Purkinje cell (primary cell): ENCODE data around the gene C1GALT1C1L. TPM values are rescaled to one million over a fixed set of nuclear protein-coding genes. Genes with fewer than 3 reads are reported as not detected.

Experiments used
- polyA plus RNA-seq: library from polyadenylated mRNA; unstranded; fragments of >200 nt; fragmentation: Nextera tagmentation; gene quantifications from 2 replicates; pipeline ENCODE4 v1.2.1, GENCODE V29; 2014

C1GALT1C1L gene
- 1.7 and 2.1 TPM in 2 replicates for polyA plus RNA-seq

GRCh38 chr2:43676322-43677050, at the start of gene C1GALT1C1L:
Gene C1GALT1C1L, minus strand, starts transcription at chr2:43676429. Its CDS starts 107 bp downstream, at chr2:43676322.

GRCh38 chr2:43637030-43637803, 39.0 kb downstream of the C1GALT1C1L start, which contains the start of gene PLEKHH2:
Gene PLEKHH2, plus strand, starts transcription at chr2:43637260. Its CDS starts 7,414 bp downstream, at chr2:43644674.

Other genes starting within 250 kb of the C1GALT1C1L start
- 5.9 and 10.7 TPM in 2 replicates for gene THADA, start 80.4 kb downstream of the C1GALT1C1L start, polyA plus RNA-seq
- 15.9 and 19.2 TPM in 2 replicates for gene PLEKHH2, start 39.2 kb downstream of the C1GALT1C1L start, polyA plus RNA-seq
- 69.8 and 97.9 TPM in 2 replicates for gene DYNC2LI1, start 97.6 kb upstream of the C1GALT1C1L start, polyA plus RNA-seq
- gene ABCG5, start 162.4 kb upstream of the C1GALT1C1L start, polyA plus RNA-seq = 0.48 and 1.3 TPM in 2 replicates
- gene ABCG8, start 162.5 kb upstream of the C1GALT1C1L start, polyA plus RNA-seq = 1.1 TPM in 1 of 2 replicates, not detected in the other